PC-3 (cell line): Measurements from ENCODE around the gene CNPY1.

ENCODE experiments used
- EZH2 ChIP-seq: fragments of 300-600 bp; sonication (generic); IDR thresholded peaks from one replicate; pipeline ENCODE4 v1.6.1; 2017; ENCODE audit warnings: antibody characterized with exemption, mild to moderate bottlenecking, low read length; ENCODE audit not compliant: unreplicated experiment
- TF ChIP-seq, protein P1 (sequence below): fragments of 300-600 bp; sonication (generic); conservative IDR thresholded peaks from 2 replicates; pipeline ENCODE4 v1.5.1; 2017; ENCODE audit warnings: antibody characterized with exemption, low read depth, mild to moderate bottlenecking, low read length

GRCh38 chr7:155560982-155561686, 14.8 kb upstream of the CNPY1 start:
- TF ChIP-seq, protein P1, sequence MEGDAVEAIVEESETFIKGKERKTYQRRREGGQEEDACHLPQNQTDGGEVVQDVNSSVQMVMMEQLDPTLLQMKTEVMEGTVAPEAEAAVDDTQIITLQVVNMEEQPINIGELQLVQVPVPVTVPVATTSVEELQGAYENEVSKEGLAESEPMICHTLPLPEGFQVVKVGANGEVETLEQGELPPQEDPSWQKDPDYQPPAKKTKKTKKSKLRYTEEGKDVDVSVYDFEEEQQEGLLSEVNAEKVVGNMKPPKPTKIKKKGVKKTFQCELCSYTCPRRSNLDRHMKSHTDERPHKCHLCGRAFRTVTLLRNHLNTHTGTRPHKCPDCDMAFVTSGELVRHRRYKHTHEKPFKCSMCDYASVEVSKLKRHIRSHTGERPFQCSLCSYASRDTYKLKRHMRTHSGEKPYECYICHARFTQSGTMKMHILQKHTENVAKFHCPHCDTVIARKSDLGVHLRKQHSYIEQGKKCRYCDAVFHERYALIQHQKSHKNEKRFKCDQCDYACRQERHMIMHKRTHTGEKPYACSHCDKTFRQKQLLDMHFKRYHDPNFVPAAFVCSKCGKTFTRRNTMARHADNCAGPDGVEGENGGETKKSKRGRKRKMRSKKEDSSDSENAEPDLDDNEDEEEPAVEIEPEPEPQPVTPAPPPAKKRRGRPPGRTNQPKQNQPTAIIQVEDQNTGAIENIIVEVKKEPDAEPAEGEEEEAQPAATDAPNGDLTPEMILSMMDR, result no peak
- no peak for TF ChIP-seq EZH2
